ENCODE data around the gene CCR8.

DNA sequence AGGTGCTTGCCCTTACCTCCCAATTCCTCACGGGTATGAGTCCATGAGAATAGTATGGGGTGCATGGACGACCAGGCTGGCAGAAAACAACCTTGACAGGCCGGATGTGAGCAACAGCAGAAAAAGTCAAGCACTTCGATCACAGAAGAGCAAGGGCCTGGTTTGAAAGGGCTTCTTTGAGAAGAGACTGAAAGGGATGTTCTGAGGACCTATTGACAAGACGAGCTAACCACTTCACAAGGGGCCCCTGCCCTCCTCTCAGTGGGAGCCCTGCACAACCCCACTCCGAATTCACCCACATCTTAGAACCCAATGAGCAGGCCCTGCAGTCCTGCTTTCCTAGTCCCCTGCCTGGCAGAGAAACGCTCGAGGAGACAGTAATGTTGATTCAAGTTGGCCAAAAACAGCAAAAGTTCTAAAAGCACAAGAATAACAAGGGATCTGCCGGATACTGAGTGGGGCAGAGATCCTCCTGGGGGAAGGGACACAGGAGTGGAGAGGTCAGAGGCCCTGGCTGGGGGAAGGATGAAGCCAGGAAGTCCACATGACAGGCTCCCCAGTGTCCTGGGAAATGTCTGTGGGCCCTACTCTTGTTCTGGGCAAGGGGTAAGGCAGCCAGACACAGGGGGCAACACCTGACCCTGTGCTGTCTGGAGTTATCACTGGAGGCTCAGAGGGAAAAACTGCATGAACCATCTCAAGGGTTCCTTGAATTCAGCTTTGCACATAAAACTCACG lies 34.9 kb upstream of the CCR8 start:
- TF ChIP-seq CTCF (IDR thresholded peaks at IDR 0.05), result no peak
- no peak for TF ChIP-seq POLR2AphosphoS5 (IDR thresholded peaks at IDR 0.05)
- TF ChIP-seq POLR2A (IDR thresholded peaks at IDR 0.05), result no peak
